NCI-H774 (cell line): ENCODE results near the gene ASPDH.

Source experiments
- DNase-seq: peaks from one replicate; lab custom pipeline; 2025; lab: John Stamatoyannopoulos, UW

The ASPDH gene

GRCh38 chr19:50513746-50514345 lies at the start of gene ASPDH:
Gene ASPDH (minus strand): TSS chr19:50513913. CDS start chr19:50513823, 90 bp downstream.
- no peak for DNase-seq

- DNase-seq: no peak
Observed at GRCh38 chr19:50562996-50563395, 49.3 kb upstream of the ASPDH start.

- no peak for DNase-seq
Observed at GRCh38 chr19:50562329-50562728, 48.6 kb upstream of the ASPDH start.

- no peak for DNase-seq
Observed at GRCh38 chr19:50559636-50560035, 45.9 kb upstream of the ASPDH start.

GRCh38 chr19:50558449-50558848 lies 44.7 kb upstream of the ASPDH start:
- DNase-seq: no peak

GRCh38 chr19:50558039-50558438 lies 44.3 kb upstream of the ASPDH start:
- DNase-seq: no peak

- DNase-seq: no peak
Observed at GRCh38 chr19:50557009-50557613, 43.4 kb upstream of the ASPDH start.

GRCh38 chr19:50556282-50557008 lies 42.7 kb upstream of the ASPDH start:
- DNase-seq: peak; percentile 55

GRCh38 chr19:50555450-50556281 lies 42.0 kb upstream of the ASPDH start:
- no peak for DNase-seq

GRCh38 chr19:50555033-50555432 lies 41.3 kb upstream of the ASPDH start:
- DNase-seq: no peak

GRCh38 chr19:50554212-50554611 lies 40.5 kb upstream of the ASPDH start:
- DNase-seq: no peak

- DNase-seq: no peak
Observed at GRCh38 chr19:50553134-50553703, 39.5 kb upstream of the ASPDH start.

GRCh38 chr19:50552540-50552939 lies 38.8 kb upstream of the ASPDH start:
- no peak for DNase-seq

- DNase-seq: no peak
Observed at GRCh38 chr19:50551715-50552187, 38.0 kb upstream of the ASPDH start.

GRCh38 chr19:50551034-50551714 lies 37.5 kb upstream of the ASPDH start:
- DNase-seq: no peak

GRCh38 chr19:50550594-50550966 lies 36.9 kb upstream of the ASPDH start:
- DNase-seq: no peak

- no peak for DNase-seq
Observed at GRCh38 chr19:50549927-50550593, 36.3 kb upstream of the ASPDH start.

GRCh38 chr19:50549059-50549926 lies 35.6 kb upstream of the ASPDH start:
- no peak for DNase-seq

- no peak for DNase-seq
Observed at GRCh38 chr19:50548191-50549058, 34.7 kb upstream of the ASPDH start.
